Fibroblast of lung (primary cell): ENCODE measurements around the gene MYOD1.

Experiments used
- EZH2 ChIP-seq: IDR thresholded peaks from 2 replicates; pipeline ENCODE4 v1.5.1; 2012; ENCODE audit warnings: low read length, control low read depth, mild to moderate bottlenecking; ENCODE audit errors: missing control alignments
- TF ChIP-seq, protein P1 (sequence below), 2 donors: IDR thresholded peaks in 1 of 2; conservative IDR thresholded peaks in 1 of 2; 1 replicate in 1 of 2; 2 replicates in 1 of 2; pipeline ENCODE4 v1.5.1; 2011 to 2012; ENCODE audit warnings: low read length in 2 of 2, control low read depth in 1 of 2, inconsistent platforms in 1 of 2, low read depth in 1 of 2, mild to moderate bottlenecking in 1 of 2

DNA sequence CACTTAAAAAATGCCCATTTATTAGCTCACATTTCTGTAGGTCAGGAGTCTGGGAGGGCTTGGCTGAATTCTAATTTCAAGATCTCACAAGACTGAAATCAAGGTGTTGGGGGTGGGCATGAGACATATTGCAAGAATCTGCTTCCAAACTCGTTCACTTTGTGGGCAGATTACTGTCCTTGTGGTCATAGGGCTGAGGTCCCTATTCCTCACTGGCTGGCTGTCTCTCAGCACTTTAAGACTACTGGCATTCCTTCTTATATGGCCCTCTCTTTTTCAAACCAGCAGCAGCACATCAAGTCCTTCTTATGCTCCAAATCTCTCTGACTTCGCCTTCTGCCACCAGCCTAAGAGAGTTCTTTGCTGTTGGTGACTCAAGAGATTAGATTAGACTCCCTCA, 27.8 kb upstream of the MYOD1 start:
- no peak for TF ChIP-seq EZH2
- TF ChIP-seq, protein P1, sequence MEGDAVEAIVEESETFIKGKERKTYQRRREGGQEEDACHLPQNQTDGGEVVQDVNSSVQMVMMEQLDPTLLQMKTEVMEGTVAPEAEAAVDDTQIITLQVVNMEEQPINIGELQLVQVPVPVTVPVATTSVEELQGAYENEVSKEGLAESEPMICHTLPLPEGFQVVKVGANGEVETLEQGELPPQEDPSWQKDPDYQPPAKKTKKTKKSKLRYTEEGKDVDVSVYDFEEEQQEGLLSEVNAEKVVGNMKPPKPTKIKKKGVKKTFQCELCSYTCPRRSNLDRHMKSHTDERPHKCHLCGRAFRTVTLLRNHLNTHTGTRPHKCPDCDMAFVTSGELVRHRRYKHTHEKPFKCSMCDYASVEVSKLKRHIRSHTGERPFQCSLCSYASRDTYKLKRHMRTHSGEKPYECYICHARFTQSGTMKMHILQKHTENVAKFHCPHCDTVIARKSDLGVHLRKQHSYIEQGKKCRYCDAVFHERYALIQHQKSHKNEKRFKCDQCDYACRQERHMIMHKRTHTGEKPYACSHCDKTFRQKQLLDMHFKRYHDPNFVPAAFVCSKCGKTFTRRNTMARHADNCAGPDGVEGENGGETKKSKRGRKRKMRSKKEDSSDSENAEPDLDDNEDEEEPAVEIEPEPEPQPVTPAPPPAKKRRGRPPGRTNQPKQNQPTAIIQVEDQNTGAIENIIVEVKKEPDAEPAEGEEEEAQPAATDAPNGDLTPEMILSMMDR (conservative IDR thresholded peaks at IDR 0.05 in 1 of 2, IDR thresholded peaks at IDR 0.05 in 1 of 2; ENCODE audit: low read depth in 1 of 2, low read length in 2 of 2): no peak
